Measurements from ENCODE around the gene BCL6. TPM values are rescaled to one million over a fixed set of nuclear protein-coding genes. Genes with fewer than 3 reads are reported as not detected.

BCL6 gene
- 26.4 TPM for polyA plus RNA-seq (2013, experiment 1 of 2; ENCODE audit: insufficient read length)
- 28.6 TPM for polyA plus RNA-seq (2013, experiment 2 of 2; ENCODE audit: insufficient read length)

GRCh38 chr3:187745201-187746058, at the start of gene BCL6:
TSS of gene BCL6 (minus strand) at chr3:187745468. CDS start at chr3:187733693, 11,775 bp downstream.
- peak; percentile 98 for DNase-seq

- no peak for DNase-seq
Measured at GRCh38 chr3:187794731-187795130, 49.5 kb upstream of the BCL6 start.

GRCh38 chr3:187793618-187794017, 48.4 kb upstream of the BCL6 start:
- DNase-seq = no peak

GRCh38 chr3:187792521-187792920, 47.3 kb upstream of the BCL6 start:
- DNase-seq = no peak

- no peak for DNase-seq
Measured at GRCh38 chr3:187789872-187790271, 44.6 kb upstream of the BCL6 start.

- DNase-seq = no peak
Measured at GRCh38 chr3:187788984-187789857, 44.0 kb upstream of the BCL6 start.

GRCh38 chr3:187783098-187783497, 37.8 kb upstream of the BCL6 start:
- DNase-seq = peak; percentile 87

GRCh38 chr3:187782006-187782405, 36.7 kb upstream of the BCL6 start:
- DNase-seq = no peak

GRCh38 chr3:187781001-187781400, 35.7 kb upstream of the BCL6 start:
- DNase-seq = no peak

- DNase-seq = no peak
Measured at GRCh38 chr3:187778726-187779125, 33.5 kb upstream of the BCL6 start.

GRCh38 chr3:187777331-187777941, 32.2 kb upstream of the BCL6 start:
- peak; percentile 69 for DNase-seq

GRCh38 chr3:187775549-187775948, 30.3 kb upstream of the BCL6 start:
- no peak for DNase-seq

- no peak for DNase-seq
Measured at GRCh38 chr3:187774185-187774789, 29.0 kb upstream of the BCL6 start.

GRCh38 chr3:187773233-187774184, 28.2 kb upstream of the BCL6 start:
- no peak for DNase-seq

GRCh38 chr3:187770224-187770623, 25.0 kb upstream of the BCL6 start:
- DNase-seq = no peak

GRCh38 chr3:187769771-187770170, 24.5 kb upstream of the BCL6 start:
- no peak for DNase-seq

GRCh38 chr3:187767266-187768012, 22.2 kb upstream of the BCL6 start:
- DNase-seq = peak; percentile 92

- peak; percentile 74 for DNase-seq
Measured at GRCh38 chr3:187765342-187765741, 20.1 kb upstream of the BCL6 start.

GRCh38 chr3:187763850-187764648, 18.8 kb upstream of the BCL6 start:
- no peak for DNase-seq

- DNase-seq = no peak
Measured at GRCh38 chr3:187762792-187763191, 17.5 kb upstream of the BCL6 start.

Data from fibroblast of skin of back (primary cell).